ENCODE data around the gene AURKAIP1.

Gene AURKAIP1

GRCh38 chr1:1344655-1345361 lies 30.2 kb downstream of the AURKAIP1 start:
- H3K27ac ChIP-seq (ENCODE audit: low read depth, low read length) = no peak overlapping the region
- no peak overlapping the region for H2AFZ ChIP-seq (ENCODE audit: insufficient read depth, low read length, poor library complexity)
- H3K79me2 ChIP-seq (ENCODE audit: control insufficient read depth, insufficient read depth, low read length, poor library complexity) = peaks cover 28% of the 10 kb centered on the region
- H3K36me3 ChIP-seq (ENCODE audit: control insufficient read depth in 1 of 2, insufficient read depth in 2 of 2, low read length in 2 of 2) = peaks cover 24 to 27% of the 10 kb centered on the region in 2 experiments
- no CpG with 5 or more reads among the region's 15 CpGs for WGBS (ENCODE audit: extremely low coverage, insufficient coverage, insufficient read length)
- no peak overlapping the region for H3K4me2 ChIP-seq (ENCODE audit: low read length)
- H4K91ac ChIP-seq (ENCODE audit: low read depth, low read length) = no peak overlapping the region
- H3K18ac ChIP-seq (ENCODE audit: low read length) = peak overlapping the region; percentile 12
- H3K4me1 ChIP-seq (ENCODE audit: control insufficient read depth in 1 of 2, insufficient read depth in 2 of 2, low read length in 2 of 2) = peaks cover 14 to 31% of the 10 kb centered on the region in 2 experiments
- no peak overlapping the region for H2BK5ac ChIP-seq (ENCODE audit: low read depth, low read length, poor library complexity)
- H2BK120ac ChIP-seq (ENCODE audit: insufficient read depth, low read length, poor library complexity) = no peak overlapping the region
- no peak overlapping the region for H3K23ac ChIP-seq (ENCODE audit: low read length)
- H4K12ac ChIP-seq (ENCODE audit: low read depth, low read length) = no peak overlapping the region
- peak overlapping the region; percentile 26 for H3K4ac ChIP-seq (ENCODE audit: low read depth, low read length)
- H3K14ac ChIP-seq (ENCODE audit: low read length) = no peak overlapping the region
- H2AK5ac ChIP-seq (ENCODE audit: low read length) = no peak overlapping the region
- H2BK12ac ChIP-seq (ENCODE audit: low read length) = no peak overlapping the region
- H3K4me3 ChIP-seq (ENCODE audit: low read depth, low read length) = no peak overlapping the region
- no peak overlapping the region for H4K8ac ChIP-seq (ENCODE audit: low read depth, low read length)
- H3K27me3 ChIP-seq (ENCODE audit: insufficient read depth, low read length) = no peaks in the 10 kb centered on the region
- DNase-seq = peak; percentile 90 to 92
- H3K9ac ChIP-seq (ENCODE audit: low read length) = no peak overlapping the region
- peaks cover 12% of the 10 kb centered on the region for H3K79me1 ChIP-seq (ENCODE audit: low read length)
- peaks cover 10% of the 10 kb centered on the region for H3K9me3 ChIP-seq (ENCODE audit: insufficient read depth, low read depth, low read length)

- peaks cover 9% of the 10 kb centered on the region for H3K79me1 ChIP-seq (ENCODE audit: low read length)
- H3K23ac ChIP-seq (ENCODE audit: low read length) = no peak overlapping the region
- H3K4me1 ChIP-seq (ENCODE audit: control insufficient read depth in 1 of 2, insufficient read depth in 2 of 2, low read length in 2 of 2) = peaks cover 14 to 31% of the 10 kb centered on the region in 2 experiments
- H3K4me2 ChIP-seq (ENCODE audit: low read length) = no peak overlapping the region
- H2AK5ac ChIP-seq (ENCODE audit: low read length) = no peak overlapping the region
- H2AFZ ChIP-seq (ENCODE audit: insufficient read depth, low read length, poor library complexity) = no peak overlapping the region
- H3K27me3 ChIP-seq (ENCODE audit: insufficient read depth, low read length) = no peaks in the 10 kb centered on the region
- no peak overlapping the region for H2BK12ac ChIP-seq (ENCODE audit: low read length)
- peaks cover 25% of the 10 kb centered on the region for H3K79me2 ChIP-seq (ENCODE audit: control insufficient read depth, insufficient read depth, low read length, poor library complexity)
- H3K9me3 ChIP-seq (ENCODE audit: insufficient read depth, low read depth, low read length) = peaks cover 10% of the 10 kb centered on the region
- WGBS (ENCODE audit: extremely low coverage, insufficient coverage, insufficient read length) = no CpG with 5 or more reads among the region's 24 CpGs
- H4K12ac ChIP-seq (ENCODE audit: low read depth, low read length) = no peak overlapping the region
- no peak overlapping the region for H3K9ac ChIP-seq (ENCODE audit: low read length)
- no peak overlapping the region for H4K91ac ChIP-seq (ENCODE audit: low read depth, low read length)
- H2BK120ac ChIP-seq (ENCODE audit: insufficient read depth, low read length, poor library complexity) = no peak overlapping the region
- no peak overlapping the region for H3K27ac ChIP-seq (ENCODE audit: low read depth, low read length)
- peak in 1 of 2 donors; percentile 43 for DNase-seq
- H3K14ac ChIP-seq (ENCODE audit: low read length) = no peak overlapping the region
- peaks cover 32 to 36% of the 10 kb centered on the region in 2 experiments for H3K36me3 ChIP-seq (ENCODE audit: control insufficient read depth in 1 of 2, insufficient read depth in 2 of 2, low read length in 2 of 2)
- H3K18ac ChIP-seq (ENCODE audit: low read length) = peak overlapping the region; percentile 37
- peak overlapping the region; percentile 19 for H3K4ac ChIP-seq (ENCODE audit: low read depth, low read length)
- H2BK5ac ChIP-seq (ENCODE audit: low read depth, low read length, poor library complexity) = no peak overlapping the region
- H3K4me3 ChIP-seq (ENCODE audit: low read depth, low read length) = no peak overlapping the region
- H4K8ac ChIP-seq (ENCODE audit: low read depth, low read length) = no peak overlapping the region
Measured at GRCh38 chr1:1343811-1344421, 31.1 kb downstream of the AURKAIP1 start.

GRCh38 chr1:1342584-1343115 lies 32.4 kb downstream of the AURKAIP1 start:
- H2BK12ac ChIP-seq (ENCODE audit: low read length) = no peak overlapping the region
- H4K91ac ChIP-seq (ENCODE audit: low read depth, low read length) = no peak overlapping the region
- DNase-seq = no peak
- no peak overlapping the region for H3K27ac ChIP-seq (ENCODE audit: low read depth, low read length)
- no peak overlapping the region for H2BK120ac ChIP-seq (ENCODE audit: insufficient read depth, low read length, poor library complexity)
- H3K79me2 ChIP-seq (ENCODE audit: control insufficient read depth, insufficient read depth, low read length, poor library complexity) = peaks cover 15% of the 10 kb centered on the region
- no peak overlapping the region for H2BK5ac ChIP-seq (ENCODE audit: low read depth, low read length, poor library complexity)
- peaks cover 13% of the 10 kb centered on the region for H3K9me3 ChIP-seq (ENCODE audit: insufficient read depth, low read depth, low read length)
- H3K4ac ChIP-seq (ENCODE audit: low read depth, low read length) = no peak overlapping the region
- H3K4me2 ChIP-seq (ENCODE audit: low read length) = no peak overlapping the region
- H4K12ac ChIP-seq (ENCODE audit: low read depth, low read length) = no peak overlapping the region
- H3K79me1 ChIP-seq (ENCODE audit: low read length) = no peaks in the 10 kb centered on the region
- H3K27me3 ChIP-seq (ENCODE audit: insufficient read depth, low read length) = no peaks in the 10 kb centered on the region
- no peak overlapping the region for H3K9ac ChIP-seq (ENCODE audit: low read length)
- no CpG with 5 or more reads among the region's 18 CpGs for WGBS (ENCODE audit: extremely low coverage, insufficient coverage, insufficient read length)
- no peak overlapping the region for H3K18ac ChIP-seq (ENCODE audit: low read length)
- H3K23ac ChIP-seq (ENCODE audit: low read length) = no peak overlapping the region
- H2AK5ac ChIP-seq (ENCODE audit: low read length) = no peak overlapping the region
- H3K36me3 ChIP-seq (ENCODE audit: control insufficient read depth in 1 of 2, insufficient read depth in 2 of 2, low read length in 2 of 2) = peaks cover 42 to 47% of the 10 kb centered on the region in 2 experiments
- H3K4me3 ChIP-seq (ENCODE audit: low read depth, low read length) = no peak overlapping the region
- no peak overlapping the region for H2AFZ ChIP-seq (ENCODE audit: insufficient read depth, low read length, poor library complexity)
- no peak overlapping the region for H4K8ac ChIP-seq (ENCODE audit: low read depth, low read length)
- H3K14ac ChIP-seq (ENCODE audit: low read length) = no peak overlapping the region
- H3K4me1 ChIP-seq (ENCODE audit: control insufficient read depth in 1 of 2, insufficient read depth in 2 of 2, low read length in 2 of 2) = peaks cover 7 to 20% of the 10 kb centered on the region in 2 experiments

GRCh38 chr1:1342061-1342562 lies 32.9 kb downstream of the AURKAIP1 start:
- no peak overlapping the region for H3K23ac ChIP-seq (ENCODE audit: low read length)
- no peak overlapping the region for H2AFZ ChIP-seq (ENCODE audit: insufficient read depth, low read length, poor library complexity)
- H2AK5ac ChIP-seq (ENCODE audit: low read length) = no peak overlapping the region
- no peak overlapping the region for H3K4me2 ChIP-seq (ENCODE audit: low read length)
- H4K91ac ChIP-seq (ENCODE audit: low read depth, low read length) = no peak overlapping the region
- no peak for DNase-seq
- H3K27me3 ChIP-seq (ENCODE audit: insufficient read depth, low read length) = no peaks in the 10 kb centered on the region
- H3K36me3 ChIP-seq (ENCODE audit: control insufficient read depth in 1 of 2, insufficient read depth in 2 of 2, low read length in 2 of 2) = peaks cover 48 to 52% of the 10 kb centered on the region in 2 experiments
- H3K79me2 ChIP-seq (ENCODE audit: control insufficient read depth, insufficient read depth, low read length, poor library complexity) = peaks cover 10% of the 10 kb centered on the region
- H2BK120ac ChIP-seq (ENCODE audit: insufficient read depth, low read length, poor library complexity) = no peak overlapping the region
- H3K4me1 ChIP-seq (ENCODE audit: control insufficient read depth in 1 of 2, insufficient read depth in 2 of 2, low read length in 2 of 2) = peaks cover 2 to 16% of the 10 kb centered on the region in 2 experiments
- no peak overlapping the region for H3K4ac ChIP-seq (ENCODE audit: low read depth, low read length)
- no peak overlapping the region for H3K27ac ChIP-seq (ENCODE audit: low read depth, low read length)
- no peak overlapping the region for H3K9ac ChIP-seq (ENCODE audit: low read length)
- H3K9me3 ChIP-seq (ENCODE audit: insufficient read depth, low read depth, low read length) = peaks cover 13% of the 10 kb centered on the region
- H3K14ac ChIP-seq (ENCODE audit: low read length) = no peak overlapping the region
- no peaks in the 10 kb centered on the region for H3K79me1 ChIP-seq (ENCODE audit: low read length)
- no peak overlapping the region for H4K12ac ChIP-seq (ENCODE audit: low read depth, low read length)
- no peak overlapping the region for H4K8ac ChIP-seq (ENCODE audit: low read depth, low read length)
- WGBS (ENCODE audit: extremely low coverage, insufficient coverage, insufficient read length) = no CpG with 5 or more reads among the region's 28 CpGs
- no peak overlapping the region for H2BK12ac ChIP-seq (ENCODE audit: low read length)
- no peak overlapping the region for H3K18ac ChIP-seq (ENCODE audit: low read length)
- H3K4me3 ChIP-seq (ENCODE audit: low read depth, low read length) = no peak overlapping the region
- no peak overlapping the region for H2BK5ac ChIP-seq (ENCODE audit: low read depth, low read length, poor library complexity)

Measured in trophoblast cell (in vitro differentiated cells and primary cell).